HG03342 (cell line): ENCODE results near the gene ACSL3.
A peak's percentile ranks its signal among the peaks of the same experiment; 100 is the strongest.

Source experiments
- ATAC-seq: cut with Tn5 transposase; IDR thresholded peaks from one replicate; pipeline ENCODE4 v1.9.1; 2021; ENCODE audit warnings: mild to moderate bottlenecking, moderate library complexity; ENCODE audit not compliant: unreplicated experiment

ACSL3 gene

DNA sequence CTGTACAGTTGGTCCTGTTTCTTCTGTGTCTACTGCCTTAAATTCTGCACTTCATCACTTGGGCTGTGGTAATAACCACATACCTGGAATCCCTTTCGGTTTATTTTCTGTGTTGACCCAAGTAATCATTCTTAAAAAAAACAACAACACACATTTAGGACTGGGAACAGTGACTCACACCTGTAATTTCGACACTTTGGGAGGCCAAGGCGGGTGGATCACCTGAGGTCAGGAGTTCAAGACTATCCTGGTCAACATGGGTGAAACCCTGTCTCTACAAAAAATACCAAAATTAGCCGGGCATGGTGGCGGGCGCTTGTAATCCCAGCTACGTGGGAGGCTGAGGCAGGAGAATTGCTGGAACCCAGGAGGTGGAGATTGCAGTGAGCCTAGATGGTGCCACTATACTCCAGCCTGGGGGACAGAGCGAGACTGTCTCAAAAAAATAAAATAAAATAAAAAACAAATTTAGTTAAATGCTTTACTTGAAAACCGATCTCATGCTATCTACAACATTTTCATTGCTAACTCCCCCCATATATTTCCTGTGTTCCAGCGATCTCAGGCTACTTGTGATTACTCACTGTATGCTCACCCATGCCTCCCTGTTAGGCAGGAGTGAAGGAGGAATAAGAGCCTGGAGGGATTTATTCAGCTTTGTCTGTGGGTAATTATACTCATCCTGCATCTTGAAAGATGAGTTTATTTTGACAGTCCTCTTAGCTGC is 18.2 kb downstream of the ACSL3 start:
- no peak for ATAC-seq

DNA sequence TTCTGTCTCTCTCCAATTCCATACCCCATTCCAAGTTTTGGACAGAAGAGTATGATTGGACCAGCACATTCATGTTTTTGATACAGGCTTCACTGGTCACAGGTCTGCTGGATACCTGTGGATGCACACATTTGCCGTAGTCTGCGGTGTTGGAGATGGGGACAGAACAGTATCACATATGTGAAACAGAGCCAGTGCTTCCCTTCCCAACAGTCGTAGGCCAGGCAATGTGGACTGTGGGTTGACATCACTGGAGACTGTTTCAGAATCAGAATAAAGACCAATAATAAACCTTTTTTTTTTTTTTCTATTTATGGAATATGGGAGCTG is 18.7 kb downstream of the ACSL3 start:
- no peak for ATAC-seq

DNA sequence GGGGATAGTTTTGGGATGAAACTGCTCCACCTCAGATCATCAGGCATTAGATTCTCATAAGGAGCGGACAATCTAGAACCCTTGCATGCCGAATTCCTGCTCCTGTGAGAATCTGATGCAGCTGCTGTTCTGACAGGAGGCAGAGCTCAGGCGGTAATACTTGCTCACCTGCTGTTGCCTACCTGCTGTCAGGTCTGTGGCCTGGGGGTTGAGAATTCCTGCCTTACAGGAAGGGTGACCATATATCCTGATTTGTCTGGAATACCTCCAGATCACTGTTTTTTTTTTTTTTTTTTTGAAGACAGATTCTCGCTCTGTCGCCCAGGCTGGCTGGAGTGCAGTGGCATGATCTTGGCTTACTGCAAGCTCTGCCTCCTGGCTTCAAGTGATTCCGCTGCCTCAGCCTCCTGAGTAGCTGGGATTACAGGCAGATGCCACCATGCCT is 21.7 kb downstream of the ACSL3 start:
- ATAC-seq, result no peak

DNA sequence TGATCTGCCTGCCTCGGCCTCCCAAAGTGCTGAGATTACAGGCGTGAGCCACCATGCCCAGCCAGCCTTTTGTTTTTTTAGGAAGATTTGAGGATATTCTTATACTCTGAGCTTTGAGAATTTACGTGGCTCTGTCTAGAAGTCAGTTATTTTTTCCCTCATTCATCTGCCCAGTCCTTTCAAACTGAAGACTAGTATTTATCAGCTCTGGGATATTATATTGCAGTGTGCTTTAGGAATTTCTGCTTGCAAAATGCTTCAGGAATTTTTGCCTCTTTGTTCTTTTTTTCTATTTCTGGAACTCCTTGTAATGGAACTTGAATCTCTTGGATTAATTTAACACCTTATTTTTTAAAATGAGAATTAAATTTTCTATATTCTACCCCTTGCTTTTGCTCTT is 22.6 kb downstream of the ACSL3 start:
- no peak for ATAC-seq

DNA sequence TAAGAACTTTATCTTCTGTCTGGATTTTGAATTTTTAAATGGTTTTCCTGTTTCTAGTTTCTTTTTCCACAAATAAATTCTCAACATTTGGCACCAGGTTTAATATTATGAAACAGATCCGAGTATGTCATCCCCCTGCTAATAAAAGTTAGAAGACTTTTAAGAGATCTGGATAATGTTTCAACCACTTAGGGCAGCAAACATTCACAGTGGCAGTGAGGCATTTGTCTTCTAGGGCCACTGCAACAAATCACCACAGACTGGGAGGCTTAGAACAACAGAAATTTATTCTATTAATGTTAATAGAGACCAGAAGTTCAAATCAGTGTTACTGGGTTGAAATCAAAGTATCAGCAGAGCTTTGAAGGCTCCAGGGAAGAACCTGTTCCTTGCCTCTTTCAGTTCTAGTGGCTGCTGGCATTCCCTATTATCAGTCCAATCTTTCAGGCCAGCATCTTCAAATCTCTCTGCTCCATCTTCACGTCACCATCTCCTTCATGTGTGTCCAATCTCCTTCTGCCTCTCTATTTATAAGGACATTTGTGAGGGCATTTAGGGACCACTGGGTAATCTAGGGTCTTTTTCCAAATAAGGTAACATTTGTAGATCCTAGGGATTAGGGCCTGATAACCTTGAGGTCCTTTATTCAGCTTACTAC is 23.4 kb downstream of the ACSL3 start:
- ATAC-seq, result no peak

DNA sequence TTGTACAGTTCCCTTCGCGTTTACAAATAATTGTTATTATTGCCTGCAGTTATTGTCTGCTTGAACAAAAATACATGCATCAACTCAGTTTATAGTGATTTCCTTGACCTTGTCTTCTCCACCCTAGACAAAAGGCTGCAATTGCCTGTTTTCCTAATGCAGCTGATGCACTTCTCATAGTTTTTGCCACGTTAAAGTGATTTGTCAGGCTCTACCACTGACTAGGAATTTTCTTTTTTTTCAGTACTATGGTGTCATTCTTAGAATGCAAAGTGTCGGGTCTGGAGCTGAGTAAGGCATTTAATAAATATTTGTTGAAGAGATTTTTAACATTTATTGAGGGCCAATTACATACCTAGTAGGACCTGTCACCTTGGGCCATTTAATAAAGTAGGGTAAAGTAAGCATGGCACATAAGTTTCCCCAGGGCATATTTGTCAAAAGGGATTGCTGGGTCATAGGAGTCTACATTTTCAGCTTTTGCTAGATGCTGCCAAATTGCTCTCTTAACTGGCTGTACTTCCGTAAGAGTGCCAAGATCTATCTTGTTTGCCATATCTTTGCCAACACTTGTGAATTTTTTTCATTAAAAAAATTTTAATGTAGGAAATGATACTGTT is 24.1 kb downstream of the ACSL3 start:
- ATAC-seq, result no peak

DNA sequence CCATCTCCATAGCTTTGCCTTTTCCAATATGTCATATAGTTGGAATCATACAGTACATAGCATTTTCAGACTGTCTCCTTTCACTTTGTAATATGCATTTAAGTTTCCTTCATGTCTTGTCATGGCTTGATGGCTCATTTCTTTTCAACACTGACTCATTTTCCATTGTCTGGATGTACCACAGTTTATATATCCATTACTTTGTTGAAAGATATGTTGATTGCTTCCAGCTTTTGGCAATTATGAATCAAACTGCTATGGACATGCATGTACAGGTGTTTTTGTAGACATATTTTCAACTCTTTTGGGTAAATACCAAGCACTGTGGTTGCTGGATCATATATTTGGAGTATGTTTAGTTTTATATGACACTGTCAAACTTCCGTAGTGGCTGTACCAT is 26.3 kb downstream of the ACSL3 start:
- no peak for ATAC-seq

DNA sequence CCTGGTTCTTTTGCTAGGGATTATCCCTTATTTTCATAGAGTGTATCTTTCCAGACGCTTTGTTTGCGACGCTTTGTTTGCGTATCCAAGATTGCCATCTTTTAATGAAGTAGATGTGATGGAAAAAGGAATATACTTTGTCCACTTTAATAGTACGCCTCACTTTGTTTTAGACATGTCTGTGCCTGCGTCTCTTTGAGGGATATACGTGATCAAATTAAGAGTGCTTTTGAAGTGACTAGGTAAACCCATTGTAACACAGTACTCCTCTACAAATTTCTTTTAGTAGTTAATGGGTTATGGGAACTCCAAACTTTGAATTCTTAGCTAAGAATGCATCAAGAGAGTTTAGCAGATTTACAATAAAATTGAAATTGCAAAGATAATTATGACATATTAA is 27.9 kb downstream of the ACSL3 start:
- no peak for ATAC-seq

DNA sequence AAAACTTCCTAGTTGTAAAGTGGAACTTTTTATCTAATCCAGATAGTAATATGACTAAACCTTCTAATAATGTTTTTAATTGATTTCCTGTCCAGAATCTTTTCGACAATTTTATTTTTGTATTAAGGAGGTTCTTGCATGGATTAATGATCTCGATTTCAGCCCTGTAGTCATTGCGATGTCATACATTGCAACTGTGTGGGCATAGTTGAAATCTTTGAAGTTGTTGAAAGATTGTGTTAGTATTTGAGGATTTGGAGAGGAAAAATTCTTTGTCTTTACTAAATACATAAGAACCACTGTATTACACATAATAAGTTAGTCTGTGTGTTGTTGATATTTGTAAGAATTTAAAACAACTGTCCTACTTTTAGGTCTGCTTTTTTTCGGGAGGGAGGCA is 31.1 kb downstream of the ACSL3 start:
- no peak for ATAC-seq

DNA sequence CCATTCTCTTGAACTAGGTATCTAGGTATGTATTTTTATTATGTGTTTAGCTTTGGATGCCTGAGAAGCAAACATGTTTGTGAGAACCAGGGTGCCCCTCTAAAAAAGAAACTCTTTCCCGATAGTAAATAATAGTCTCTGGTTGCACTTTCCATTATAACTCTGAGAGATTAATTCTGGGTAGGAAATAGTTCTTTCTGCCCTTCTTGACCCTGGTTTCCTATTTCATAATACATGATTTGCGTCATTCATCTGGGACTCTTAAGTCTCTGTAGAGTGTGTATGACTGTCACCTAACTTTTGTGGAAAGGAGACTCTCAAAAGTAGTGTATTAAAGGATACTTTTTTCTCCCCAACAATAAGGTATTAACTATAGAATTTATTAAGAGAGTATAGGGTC is 31.5 kb downstream of the ACSL3 start:
- ATAC-seq, result no peak

DNA sequence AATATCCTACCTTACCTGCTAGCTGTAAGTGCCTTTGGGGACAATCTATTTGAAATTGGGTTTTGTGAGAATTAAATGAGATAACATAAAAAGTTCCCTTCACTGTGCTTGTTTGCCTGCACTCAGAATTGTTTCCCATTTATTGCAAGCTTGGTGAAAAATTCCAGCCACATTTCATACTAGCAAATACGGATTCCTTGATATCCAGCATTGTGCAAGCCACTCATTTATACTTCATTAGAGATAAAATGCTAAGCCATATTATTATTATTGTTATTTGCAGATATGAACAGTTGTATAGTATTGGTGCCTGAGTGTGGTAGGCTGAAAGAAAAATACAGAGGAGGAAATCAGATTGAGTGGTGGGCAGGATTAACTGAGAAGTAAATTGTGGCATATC is 31.9 kb downstream of the ACSL3 start:
- ATAC-seq, result no peak

DNA sequence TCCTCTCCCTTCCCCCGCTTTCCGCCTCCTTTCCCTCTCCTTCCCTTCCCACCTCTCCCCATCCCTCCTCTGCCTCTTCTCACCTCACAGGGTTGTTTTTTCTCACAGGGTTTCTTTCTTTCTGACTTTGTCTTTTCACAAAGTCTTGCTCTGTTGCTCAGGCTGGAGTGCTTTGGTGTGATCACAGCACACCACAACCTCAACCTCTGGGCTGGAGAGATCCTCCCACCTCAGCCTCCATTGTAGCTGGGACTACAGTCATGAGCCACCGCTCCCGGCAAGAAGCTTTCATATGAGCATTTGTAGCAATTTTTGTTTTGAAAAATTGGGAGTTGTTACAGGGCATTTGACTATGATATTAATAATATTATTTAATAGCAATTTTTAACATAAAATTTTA is 32.9 kb downstream of the ACSL3 start:
- no peak for ATAC-seq

DNA sequence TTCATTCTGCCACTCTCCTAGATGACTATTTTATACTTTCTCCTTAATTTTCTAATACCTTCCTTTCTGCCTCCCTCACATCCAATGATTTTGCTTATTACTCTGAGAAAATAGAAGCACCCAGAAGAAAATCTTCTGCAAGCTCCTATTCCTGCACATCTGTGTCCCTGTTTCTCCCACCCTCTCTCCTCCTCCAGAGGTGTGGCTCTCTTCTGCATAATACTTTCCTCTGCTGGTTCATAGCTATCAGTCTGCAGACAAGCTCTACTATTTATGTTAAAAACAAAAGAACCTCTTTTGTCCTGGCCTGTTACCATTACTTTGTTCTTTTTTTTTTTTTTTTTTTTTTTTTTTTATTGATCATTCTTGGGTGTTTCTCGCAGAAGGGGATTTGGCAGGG is 34.3 kb downstream of the ACSL3 start:
- ATAC-seq, result no peak

DNA sequence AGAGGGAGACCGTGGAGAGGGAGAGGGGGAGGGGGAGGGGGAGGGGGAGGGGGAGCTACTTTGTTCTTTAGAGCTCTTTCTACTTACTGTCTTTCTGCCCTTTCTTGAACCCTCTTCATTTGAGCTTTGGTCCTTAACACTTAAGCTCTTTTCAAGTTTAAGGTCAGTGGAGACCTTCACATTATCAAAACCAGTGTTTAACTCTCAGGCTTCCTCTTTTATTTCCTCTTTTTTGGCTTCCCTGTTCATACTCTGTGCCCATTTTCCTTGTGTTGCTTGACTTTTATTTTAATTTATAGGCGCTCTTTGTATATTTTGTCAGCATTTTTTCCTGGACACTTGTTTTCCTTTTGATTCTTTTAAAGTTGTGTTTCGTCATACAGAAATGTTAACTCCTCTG is 37.1 kb downstream of the ACSL3 start:
- ATAC-seq, result no peak

DNA sequence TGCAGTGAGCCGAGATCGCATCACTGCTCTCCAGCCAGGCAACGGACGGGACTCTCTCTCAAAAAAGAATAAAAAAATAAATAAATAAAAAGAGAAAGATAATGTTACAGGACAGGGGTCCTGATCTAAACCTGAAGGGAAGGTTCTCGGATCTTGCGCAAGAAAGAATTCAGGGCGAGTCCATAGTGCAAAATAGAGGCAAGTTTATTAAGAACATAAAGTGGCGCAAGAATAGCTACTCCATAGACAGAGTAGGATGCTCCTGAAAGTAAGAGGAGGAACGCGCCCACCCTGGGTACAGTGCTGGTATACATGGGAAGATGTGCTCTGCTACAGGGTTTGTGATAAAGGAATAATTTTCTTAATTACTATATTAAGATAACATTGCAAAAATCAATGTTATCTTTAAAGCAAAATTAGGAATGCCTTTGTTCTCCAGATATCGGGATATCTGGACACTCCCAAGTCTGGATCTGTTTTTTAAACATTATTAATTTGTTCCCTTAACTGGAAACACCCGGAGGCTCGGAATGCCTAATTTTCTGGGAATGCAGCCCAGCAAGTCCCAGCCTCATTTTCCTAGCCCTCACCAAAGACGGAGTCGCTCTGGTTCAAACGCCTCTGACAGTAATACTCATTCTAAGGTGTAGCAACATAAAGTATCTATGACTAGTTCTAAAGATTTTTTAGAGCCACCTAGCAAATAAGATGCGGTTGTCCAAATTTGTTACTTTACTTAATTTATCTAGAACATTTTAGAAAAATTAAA is 38.8 kb downstream of the ACSL3 start:
- ATAC-seq, result no peak

DNA sequence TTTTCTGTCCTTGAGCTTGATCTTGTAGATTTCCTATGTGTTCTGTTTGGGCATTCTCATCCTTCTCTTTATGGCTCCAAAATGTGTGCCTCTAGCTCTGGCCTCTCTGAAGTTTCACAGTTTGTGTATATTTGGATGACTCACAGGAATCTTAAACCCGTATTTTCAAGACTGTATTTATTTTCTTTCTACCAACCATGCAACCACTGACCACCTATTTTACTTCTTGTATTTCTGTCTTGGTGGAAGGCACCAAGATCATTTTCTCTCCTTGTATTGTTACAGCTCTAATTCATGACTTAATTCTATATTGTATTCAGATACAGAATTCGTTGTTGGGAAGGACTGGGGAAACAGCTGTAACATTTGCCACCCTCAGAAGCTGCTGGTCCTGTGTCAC is 39.5 kb downstream of the ACSL3 start:
- ATAC-seq, result no peak

DNA sequence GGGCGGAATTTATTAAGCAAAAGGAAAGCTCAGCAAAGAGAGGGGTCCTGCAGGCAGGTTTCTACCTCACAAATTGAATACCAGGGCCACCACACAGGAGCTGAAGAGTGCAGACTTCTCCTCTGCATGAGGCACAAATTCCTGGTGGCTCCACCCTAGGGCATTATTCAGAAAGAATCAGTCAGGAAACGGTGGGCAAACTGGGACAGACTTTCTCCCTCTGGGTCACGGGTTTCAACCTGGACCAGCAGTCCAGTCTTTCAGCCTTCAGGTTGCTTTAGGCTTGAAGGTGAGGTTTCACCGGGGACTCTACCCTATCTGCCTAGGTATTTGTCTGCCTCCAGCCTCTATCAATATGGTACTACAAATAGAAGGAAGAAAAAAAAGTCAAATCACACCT is 41.8 kb downstream of the ACSL3 start:
- ATAC-seq, result no peak

DNA sequence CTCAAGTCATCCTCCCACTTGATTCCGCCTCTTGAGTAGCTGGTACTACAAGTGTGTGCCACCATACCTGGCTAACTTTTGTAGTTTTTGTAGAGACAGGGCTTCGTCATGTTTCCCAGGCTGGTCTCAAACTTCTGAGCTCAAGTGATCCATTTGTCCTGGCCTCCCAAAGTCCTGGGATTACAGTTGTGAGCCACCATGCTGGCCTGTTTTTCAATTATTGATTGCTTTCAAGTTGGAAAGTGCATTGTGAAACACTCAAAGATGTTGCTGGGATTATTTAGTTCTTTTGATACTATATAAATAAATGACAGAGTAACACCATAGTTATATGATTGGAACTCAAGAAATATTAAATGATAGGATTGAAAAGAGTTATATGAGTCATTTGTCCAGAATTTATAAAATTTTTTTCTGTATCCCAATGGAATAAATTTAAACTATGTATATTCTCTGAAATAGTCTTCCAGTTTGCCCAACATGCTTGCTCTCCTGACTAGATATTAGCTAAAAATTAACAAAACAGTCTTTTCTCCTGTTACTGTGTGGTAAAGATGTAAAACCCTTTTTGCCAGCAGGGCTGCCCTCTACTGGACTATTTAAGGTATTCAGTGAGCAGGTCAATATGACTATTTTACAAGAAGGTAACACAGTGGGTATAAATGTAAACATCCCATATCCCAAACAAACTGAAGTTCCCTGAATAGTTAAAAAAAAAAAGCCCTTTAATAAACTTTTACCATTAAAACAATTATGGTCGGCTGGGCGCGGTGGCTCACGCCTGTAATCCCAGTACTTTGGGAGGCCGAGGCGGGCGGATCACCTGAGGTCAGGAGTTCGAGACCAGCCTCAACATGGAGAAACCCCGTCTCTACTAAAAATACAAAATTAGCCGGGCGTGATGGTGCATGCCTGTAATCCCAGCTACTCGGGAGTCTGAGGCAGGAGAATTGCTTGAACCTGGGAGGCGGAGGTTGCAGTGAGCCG is 42.7 kb downstream of the ACSL3 start:
- peak; percentile 87 for ATAC-seq

DNA sequence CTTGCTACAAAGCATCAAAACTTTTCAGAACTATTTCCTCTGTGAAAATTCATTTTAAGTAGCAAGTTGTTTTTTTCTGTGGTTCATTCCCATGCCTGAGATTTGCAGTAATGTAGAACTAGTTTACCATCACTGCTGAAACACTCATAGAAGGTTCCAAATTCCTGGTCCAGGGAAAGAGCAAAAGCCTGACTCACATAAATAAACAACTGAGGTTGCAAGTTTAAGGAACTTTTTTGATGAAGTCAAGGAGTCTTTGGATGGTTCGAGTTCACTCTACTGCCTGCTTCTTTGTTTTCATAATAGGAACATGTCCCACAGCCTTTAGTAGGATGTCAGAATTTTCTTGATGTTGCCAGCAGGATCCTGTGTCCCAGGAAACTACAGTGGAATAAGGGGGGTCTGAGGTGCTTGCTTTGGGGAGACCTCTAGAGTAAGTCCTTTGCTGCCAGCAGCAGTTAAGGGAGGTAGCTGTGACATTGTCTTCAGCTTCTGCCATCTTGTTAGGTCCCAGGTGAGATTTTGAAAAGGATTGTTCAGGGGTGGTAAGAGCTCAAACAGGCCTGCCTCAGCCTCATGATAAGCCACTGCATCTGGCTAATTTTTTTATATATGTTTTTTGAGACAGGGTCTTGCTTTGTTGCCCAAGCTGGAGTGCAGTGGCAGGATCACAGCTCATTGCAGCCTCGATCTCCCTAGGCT is 43.9 kb downstream of the ACSL3 start:
- no peak for ATAC-seq

DNA sequence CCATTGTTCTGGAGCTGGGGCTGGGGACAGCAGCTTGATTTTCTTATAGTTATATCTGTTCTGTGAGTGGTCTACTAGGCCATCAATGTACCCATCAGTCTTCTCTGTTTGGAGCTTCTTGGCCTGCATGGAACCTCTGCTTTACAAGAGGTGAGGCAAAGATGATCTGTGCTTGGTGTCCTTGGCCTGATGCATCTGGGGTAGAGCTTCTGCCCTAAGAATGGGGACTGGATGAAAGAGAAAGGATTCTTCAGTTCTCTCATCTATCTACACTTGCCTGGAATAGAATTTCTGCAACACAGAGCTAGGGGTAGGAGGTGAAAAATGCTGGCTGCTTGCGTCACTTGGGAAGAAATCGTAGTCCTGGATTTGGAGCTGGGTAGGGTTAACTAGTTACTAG is 46.2 kb downstream of the ACSL3 start:
- no peak for ATAC-seq
